GM18951 (cell line): ENCODE data around the gene SH2D3A.

Source experiments
- POLR2A ChIP-seq: IDR thresholded peaks from 4 replicates; pipeline ENCODE4 v1.6.1; 2011; ENCODE audit warnings: mild to moderate bottlenecking; ENCODE audit not compliant: insufficient read length, insufficient read depth; ENCODE audit errors: extremely low read depth
- in situ Hi-C: fragments of 300-500 bp; cut with MboI; formaldehyde crosslinking; loops from one replicate; pipeline ENCODE4 v1.12.0; 2022; ENCODE audit warnings: low sequenced_read_pairs, mixed read lengths, inconsistent platforms; ENCODE audit not compliant: unreplicated experiment

The SH2D3A gene

DNA sequence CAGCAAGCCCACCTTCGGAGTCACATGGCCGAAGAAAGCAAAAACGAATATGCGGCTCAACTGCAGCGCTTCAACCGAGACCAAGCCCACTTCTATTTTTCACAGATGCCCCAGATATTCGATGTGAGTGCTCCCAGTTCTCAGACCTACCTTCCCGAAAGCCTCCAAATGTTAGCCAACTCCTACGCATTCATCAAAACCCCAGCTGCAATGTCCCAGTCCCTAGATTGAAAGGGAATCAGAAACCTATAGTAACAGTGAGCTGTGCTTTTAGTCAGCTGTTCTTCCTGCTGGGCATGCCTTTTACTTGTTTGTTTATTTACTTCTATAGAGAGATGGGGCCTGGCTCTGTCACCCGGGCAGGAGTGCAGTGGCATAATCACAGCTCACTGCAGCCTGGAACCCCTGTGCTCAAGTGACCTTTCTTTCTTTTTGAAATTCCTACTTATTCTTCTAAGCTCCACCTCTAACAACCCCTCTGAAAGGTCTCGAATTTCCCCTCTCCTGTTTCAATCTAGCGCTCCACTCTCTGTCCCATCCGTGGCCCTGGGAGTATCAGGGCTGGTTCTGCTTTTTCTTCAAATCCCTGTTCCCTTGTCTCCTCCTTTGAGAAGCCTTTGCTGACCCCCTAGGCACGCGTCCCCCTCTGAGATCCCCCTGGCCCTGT, 23.4 kb downstream of the SH2D3A start:
- in situ Hi-C loops = no loop called here
- TF ChIP-seq POLR2A = no peak

DNA sequence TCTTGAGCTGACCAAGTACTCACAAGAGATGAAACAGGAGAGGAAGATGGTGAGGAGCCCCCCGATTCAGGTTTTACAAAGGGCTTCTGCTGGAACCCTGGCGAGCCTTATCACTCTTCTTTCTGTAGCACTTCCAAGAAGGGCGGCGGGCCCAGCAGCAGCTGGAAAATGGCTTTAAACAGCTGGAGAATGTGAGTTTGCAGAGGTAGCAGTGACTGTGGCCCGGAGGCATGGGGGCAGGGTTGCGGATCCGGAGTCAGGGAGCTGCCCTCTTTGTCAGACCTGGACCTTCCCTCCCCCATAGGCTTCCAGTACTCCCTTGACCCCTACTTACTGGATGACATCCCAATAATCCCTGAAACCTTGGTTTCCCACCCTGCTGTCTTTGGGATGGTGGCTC, 24.2 kb downstream of the SH2D3A start:
- no peak for TF ChIP-seq POLR2A
- in situ Hi-C loops = no loop called here

DNA sequence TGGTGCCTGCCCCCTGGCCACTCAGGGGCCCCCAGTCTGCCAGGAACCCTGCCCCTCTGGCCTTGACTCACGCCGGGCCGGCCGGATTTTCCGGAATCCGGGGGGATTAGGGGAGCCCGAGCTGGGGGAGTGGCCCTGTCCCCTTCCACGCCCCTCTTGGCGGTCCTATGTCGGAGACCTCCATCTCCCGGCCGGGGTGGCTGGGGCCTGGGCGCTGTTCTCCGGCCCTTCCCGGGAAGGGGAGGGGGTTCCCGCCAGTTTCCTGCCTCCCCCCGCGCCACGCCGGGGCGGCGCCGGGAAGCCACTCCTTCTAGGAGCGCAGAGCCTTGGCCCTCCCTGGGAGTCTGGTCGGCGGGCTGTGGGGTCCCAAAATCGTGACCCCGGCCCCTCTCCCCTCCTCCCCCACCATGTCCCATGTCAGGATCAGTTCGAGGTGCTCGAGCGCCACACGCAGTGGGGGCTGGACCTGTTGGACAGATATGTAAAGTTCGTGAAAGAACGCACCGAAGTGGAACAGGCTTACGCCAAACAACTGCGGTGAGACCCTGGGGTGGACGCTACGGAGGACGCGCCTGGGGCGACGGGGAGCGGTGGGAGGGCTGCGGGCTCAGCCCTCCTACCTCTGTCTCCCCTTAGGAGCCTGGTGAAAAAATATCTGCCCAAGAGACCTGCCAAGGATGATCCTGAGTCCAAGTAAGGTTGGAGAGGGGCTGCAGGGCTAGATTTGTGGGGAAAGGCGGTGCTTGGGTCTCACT, 26.5 kb downstream of the SH2D3A start:
- in situ Hi-C loops = no loop called here
- TF ChIP-seq POLR2A = no peak

DNA sequence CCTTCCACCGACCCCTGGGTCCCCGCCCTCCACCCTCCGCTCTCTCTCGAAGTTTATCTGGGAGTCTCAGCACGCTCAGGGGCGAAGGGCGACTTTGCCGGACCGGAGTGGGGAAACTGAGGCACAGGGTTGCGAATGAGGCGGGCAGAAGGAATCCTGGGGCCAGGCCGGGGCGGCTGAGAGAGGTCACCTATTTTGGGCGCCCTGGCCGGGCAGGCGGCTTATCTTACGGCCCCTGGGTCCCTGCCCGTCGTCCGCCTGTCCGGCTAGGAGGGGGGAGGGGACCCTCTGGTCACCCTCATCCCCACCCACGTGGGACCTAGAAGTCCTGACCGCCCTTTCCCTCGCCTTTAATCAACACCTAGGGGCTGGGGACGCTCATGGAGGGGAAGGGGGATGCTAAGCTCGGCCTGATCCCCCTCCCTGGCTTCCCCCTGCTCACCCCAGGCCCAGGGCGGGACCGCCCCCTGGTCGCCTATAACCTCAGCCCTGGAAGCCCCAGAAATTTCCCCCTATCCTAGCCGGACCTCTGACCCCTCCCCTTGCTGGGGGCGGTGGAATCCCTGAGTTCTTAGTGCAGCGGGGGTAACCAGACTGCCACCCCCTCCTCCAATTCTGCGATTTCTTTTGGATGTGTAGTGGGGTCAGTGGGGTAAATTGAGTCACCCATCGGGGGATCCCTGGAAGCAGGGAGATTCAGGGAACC, 27.2 kb downstream of the SH2D3A start:
- no peak for TF ChIP-seq POLR2A
- in situ Hi-C loops = loop anchor here (10.0 kb wide), 1 partner anchor 215 kb away; no protein-coding TSS in a partner anchor

DNA sequence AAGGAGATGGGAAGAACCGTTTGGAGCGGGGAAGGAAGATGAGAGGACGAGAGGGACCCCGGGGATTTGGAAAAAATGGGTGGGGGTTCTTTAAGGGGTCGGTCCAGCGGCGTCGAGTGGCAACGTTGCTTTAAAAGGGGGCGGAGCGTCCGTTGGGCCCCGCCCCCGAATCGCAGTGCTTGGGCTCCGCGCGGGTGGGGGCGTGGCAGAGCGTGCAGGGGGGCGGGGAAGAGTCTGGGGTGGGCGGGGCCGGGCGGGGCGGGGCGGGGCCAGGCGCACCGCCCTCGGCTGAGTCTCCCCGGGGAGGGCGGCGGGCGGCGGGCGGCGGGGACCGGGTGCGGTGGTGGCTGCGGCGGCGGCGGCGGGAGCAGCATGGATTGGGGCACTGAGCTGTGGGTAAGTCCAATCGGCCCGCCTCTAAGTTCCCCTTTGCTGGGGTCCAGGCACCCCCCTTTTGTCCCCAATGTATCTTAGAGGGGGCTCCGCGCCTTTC, 27.8 kb downstream of the SH2D3A start, which contains the start of gene TRIP10:
Gene TRIP10, plus strand, starts transcription at position 291 of the 493 bp plus-strand sequence. Its CDS starts 82 bp downstream, at position 373.
- TF ChIP-seq POLR2A = peak; percentile 42
- in situ Hi-C loops = loop anchor here (10.0 kb wide), 1 partner anchor 215 kb away; no protein-coding TSS in a partner anchor

DNA sequence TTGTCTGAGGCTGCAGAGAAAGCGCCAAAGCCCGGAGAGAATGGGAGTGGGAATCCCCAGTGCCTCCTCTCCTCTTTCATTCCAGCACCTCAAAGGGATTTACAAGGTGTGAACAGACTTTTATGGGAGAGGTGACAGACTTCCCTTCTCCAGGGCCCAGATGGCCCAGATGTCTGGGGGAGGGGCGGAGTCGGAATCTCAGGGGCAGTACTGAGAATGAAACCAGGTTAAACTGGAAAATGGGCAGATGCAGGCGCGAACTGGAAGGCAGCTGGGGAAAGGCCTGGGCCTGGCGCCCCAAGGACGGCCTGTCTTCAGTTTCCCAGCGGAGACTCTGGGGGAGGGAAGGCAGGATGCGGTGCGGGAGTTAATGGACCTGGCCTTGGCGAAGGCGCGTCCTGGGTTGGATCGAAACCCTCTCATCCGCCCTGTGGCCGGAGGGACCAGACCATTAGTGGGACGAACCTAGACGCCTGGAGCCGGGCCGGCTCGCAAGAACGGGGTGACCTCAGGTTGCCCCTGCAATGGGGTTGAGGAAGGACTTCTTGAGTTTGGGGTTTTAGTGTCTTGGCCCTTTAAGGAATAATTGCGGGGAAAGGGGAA, 28.3 kb downstream of the SH2D3A start:
- TF ChIP-seq POLR2A = no peak
- in situ Hi-C loops = loop anchor here (10.0 kb wide), 1 partner anchor 214 kb away; no protein-coding TSS in a partner anchor

DNA sequence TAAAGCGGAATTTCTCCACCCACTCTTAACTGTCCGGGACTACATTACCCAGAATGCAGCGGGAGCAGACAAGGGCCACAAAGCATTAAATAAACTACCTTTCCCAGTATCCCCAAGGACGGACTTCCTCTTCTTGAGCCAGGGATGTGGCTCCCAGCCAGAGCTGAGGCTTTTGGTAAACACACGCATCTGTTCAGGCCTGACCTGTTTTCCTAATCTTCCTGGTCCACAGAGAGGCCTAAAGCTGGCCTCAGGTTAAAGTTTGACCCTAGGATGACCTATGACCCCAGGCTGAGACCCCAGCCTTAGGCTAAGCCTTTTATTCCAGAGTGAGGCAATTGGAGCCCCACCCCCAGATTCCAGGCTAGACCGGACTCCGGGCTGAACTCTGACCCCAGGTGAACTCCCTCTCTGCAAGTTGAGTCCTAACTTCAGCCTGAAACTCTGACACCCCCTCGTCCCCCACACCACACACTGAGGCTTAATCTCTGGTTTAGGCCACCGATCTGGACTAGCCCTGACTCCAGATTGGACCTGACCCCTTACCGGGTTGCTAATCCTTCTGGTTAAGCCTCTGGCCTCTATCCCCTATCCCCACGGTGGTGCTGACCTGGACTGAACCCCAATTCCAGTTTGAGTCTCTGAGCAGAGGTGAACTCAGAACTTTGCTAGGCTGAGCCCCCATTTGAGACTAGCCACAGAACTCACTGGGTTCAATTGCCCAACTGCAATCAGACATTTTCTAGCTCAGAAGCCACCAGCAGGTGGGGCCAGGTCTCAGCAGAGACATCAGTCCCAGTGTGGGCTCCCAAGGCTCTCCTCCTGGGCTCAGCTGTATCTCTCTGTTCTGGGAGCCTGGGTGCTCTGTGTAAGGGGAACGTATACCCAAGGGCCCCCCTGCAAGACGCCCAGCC, 29.1 kb downstream of the SH2D3A start:
- in situ Hi-C loops = loop anchor here (10.0 kb wide), 1 partner anchor 213 kb away; no protein-coding TSS in a partner anchor
- TF ChIP-seq POLR2A = no peak

DNA sequence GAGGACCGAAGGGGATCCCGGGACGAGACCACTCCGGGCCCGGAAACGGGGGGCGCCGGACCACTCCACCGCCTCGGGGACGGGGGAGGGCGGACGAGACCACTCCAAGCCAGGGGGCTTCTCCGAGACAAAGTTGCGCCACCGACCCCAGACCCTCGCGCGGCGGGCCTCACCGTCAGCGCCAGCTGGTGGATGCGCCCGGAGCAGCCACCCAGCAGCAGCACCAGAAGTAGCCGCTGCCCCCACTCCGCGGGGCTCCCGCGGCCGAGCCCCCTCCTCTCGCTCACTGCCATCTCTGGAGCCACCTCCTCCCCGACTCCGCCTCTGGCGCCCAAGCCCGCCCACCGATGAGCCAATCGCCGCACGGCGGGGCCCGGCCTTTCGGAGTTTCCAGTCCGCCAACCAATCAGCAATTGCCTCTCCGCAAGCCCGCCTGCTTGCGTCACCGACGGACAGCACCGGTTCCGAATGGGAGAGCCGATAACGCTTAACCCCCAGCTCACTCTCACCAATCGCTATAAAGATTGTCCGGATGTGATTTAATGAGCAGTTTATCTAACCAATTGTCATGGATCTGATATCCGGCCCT, 29.9 kb downstream of the SH2D3A start, which contains the start of gene GPR108:
Gene GPR108, minus strand, starts transcription at position 297 of the 589 bp plus-strand sequence. Its CDS starts 4 bp downstream, at position 293.
- peak; percentile 60 for TF ChIP-seq POLR2A
- in situ Hi-C loops = loop anchor here (10.0 kb wide), 1 partner anchor 213 kb away; no protein-coding TSS in a partner anchor

DNA sequence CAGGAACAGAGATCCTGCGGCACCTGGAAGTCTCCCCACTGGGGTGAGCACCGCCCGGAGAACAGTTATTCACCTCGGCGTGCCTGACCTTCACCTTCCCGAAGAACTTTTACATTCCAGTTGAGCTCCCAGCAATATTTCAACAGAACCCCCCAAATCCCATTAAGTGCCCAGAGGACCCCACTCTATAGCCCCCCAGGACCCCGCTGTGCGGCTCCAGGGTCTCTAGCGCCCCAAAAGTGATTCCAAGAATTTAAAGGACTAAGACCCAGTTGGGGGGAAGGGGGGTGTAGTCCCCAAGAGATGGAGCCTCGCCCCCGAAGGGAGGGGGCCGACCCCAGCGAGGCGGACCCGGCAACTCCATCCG, 30.3 kb downstream of the SH2D3A start:
- in situ Hi-C loops = loop anchor here (10.0 kb wide), 1 partner anchor 212 kb away; no protein-coding TSS in a partner anchor
- no peak for TF ChIP-seq POLR2A

DNA sequence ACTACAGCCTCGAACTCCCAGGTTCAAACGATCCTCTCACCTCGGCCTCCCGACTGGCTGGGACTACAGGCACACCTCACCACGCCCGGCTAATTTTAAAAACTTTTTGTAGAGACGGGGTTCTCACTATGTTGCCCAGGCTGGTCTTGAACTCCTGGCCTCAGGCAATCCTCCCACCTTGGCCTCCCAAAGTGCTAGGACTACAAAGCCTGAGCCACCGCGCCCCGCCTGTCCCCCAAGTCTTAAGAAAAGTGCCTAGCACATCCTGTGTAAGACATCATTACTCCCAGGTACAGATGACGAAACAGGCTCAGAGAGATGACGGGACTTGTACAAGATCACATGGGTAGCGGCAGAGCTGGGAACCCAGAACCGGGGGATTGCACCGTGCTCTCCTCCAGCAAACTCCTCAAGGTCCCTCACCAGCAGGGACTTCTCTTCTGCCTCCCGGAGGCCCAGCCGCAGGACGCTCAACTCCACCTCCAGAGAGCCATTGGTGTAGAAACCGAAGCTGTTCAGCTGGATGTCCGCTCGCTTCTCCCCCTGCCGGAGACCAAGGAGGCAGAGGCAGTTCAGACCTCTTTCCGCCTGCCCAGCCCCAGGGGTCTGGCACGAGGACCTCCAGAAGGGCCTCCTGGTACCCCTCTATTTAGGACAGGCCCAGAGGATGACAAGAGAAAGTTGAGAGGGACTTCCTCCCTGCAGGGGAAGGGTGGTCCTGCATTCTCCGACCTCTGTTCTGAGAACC, 30.9 kb downstream of the SH2D3A start:
- in situ Hi-C loops = loop anchor here (10.0 kb wide), 1 partner anchor 212 kb away; no protein-coding TSS in a partner anchor
- TF ChIP-seq POLR2A = peak; percentile 61
